PC-3 (cell line): ENCODE measurements around the gene KYAT1. TPM values are rescaled to one million over a fixed set of nuclear protein-coding genes. Genes with fewer than 3 reads are reported as not detected.
"Not testable (repeated sequence)": the region's sequence is repeated elsewhere in the genome, so short reads cannot be mapped to it uniquely, and the experiment has no call there.

Source experiments
- ATAC-seq: fragments of 200-7000 bp; cut with Tn5 transposase; 2 replicates; pipeline ENCODE4 v1.9.1; 2020; ENCODE audit warnings: mild to moderate bottlenecking, moderate library complexity
- BruUV-seq: library from RNA; stranded (reverse); fragments of 400-500 nt; replicated peaks from 2 replicates; lab custom pipeline; 2021; lab: Mats Ljungman, UMichigan
- CTCF ChIA-PET: fragments of 300-600 bp; sonication (Branson Sonifier 250); formaldehyde crosslinking; loops from one replicate; lab custom pipeline; 2022; ENCODE audit warnings: antibody characterized with exemption; lab: Charles Lee
- POLR2A ChIA-PET: fragments of 300-600 bp; sonication (Branson Sonifier 250); formaldehyde crosslinking; loops from one replicate; lab custom pipeline; 2022; ENCODE audit warnings: antibody characterized with exemption; ENCODE audit not compliant: unreplicated experiment; lab: Charles Lee
- DNase-seq: peaks from one replicate; pipeline ENCODE4 v3.0.0-alpha.2; 2015
- H2AFZ ChIP-seq: fragments of 300-600 bp; sonication (generic); 2 replicates; pipeline ENCODE4 v1.6.0; 2016; ENCODE audit warnings: antibody characterized with exemption, low read length
- H3F3A ChIP-seq: fragments of 300-600 bp; sonication (generic); one replicate; pipeline ENCODE4 v1.6.0; 2017; ENCODE audit warnings: antibody characterized with exemption, low read length, control low read depth, mild to moderate bottlenecking; ENCODE audit not compliant: unreplicated experiment
- H3K27ac ChIP-seq: fragments of 300-600 bp; sonication (generic); 2 replicates; pipeline ENCODE4 v1.5.1; 2016; ENCODE audit warnings: mild to moderate bottlenecking, low read length
- H3K27me3 ChIP-seq: fragments of 300-600 bp; sonication (generic); 2 replicates; pipeline ENCODE4 v1.6.1; 2016; ENCODE audit warnings: low read length, mixed read lengths
- H3K36me3 ChIP-seq: fragments of 300-600 bp; sonication (generic); 2 replicates; pipeline ENCODE4 v1.6.1; 2016; ENCODE audit warnings: low read depth, mixed run types, low read length, mixed read lengths
- H3K4me1 ChIP-seq: fragments of 300-600 bp; sonication (generic); 2 replicates; pipeline ENCODE4 v1.5.1; 2016; ENCODE audit warnings: low read length; ENCODE audit not compliant: insufficient read depth
- H3K4me2 ChIP-seq: fragments of 300-600 bp; sonication (generic); 2 replicates; pipeline ENCODE4 v1.6.0; 2016; ENCODE audit warnings: low read length
- H3K4me3 ChIP-seq: fragments of 300-600 bp; sonication (generic); 2 replicates; pipeline ENCODE4 v1.5.1; 2016; ENCODE audit warnings: mild to moderate bottlenecking, low read length, mixed read lengths
- H3K79me2 ChIP-seq: fragments of 300-600 bp; sonication (generic); 2 replicates; pipeline ENCODE4 v1.6.1; 2017; ENCODE audit warnings: low read length, mixed read lengths
- H3K9ac ChIP-seq: fragments of 300-600 bp; sonication (generic); 2 replicates; pipeline ENCODE4 v1.6.0; 2016; ENCODE audit warnings: mild to moderate bottlenecking, low read length
- H3K9me2 ChIP-seq: fragments of 300-600 bp; sonication (generic); replicated peaks from 2 replicates; pipeline ENCODE4 v1.6.1; 2016; ENCODE audit warnings: mixed run types, low read length, mixed read lengths
- H3K9me3 ChIP-seq: fragments of 300-600 bp; sonication (generic); 2 replicates; pipeline ENCODE4 v1.6.1; 2016; ENCODE audit warnings: low read length, mixed read lengths
- H4K20me1 ChIP-seq: fragments of 300-600 bp; sonication (generic); 2 replicates; pipeline ENCODE4 v1.6.1; 2016; ENCODE audit warnings: low read length, mixed read lengths
- EZH2 ChIP-seq: fragments of 300-600 bp; sonication (generic); IDR thresholded peaks from one replicate; pipeline ENCODE4 v1.6.1; 2017; ENCODE audit warnings: antibody characterized with exemption, mild to moderate bottlenecking, low read length; ENCODE audit not compliant: unreplicated experiment
- EZH2phosphoT487 ChIP-seq: fragments of 300-600 bp; sonication (generic); IDR thresholded peaks from 2 replicates; pipeline ENCODE4 v1.6.1; 2018; ENCODE audit warnings: mild to moderate bottlenecking, antibody characterized with exemption, low read length, borderline replicate concordance
- intact Hi-C: fragments of 100-400 bp; cut with micrococcal nuclease; formaldehyde crosslinking; loops from 2 replicates; pipeline ENCODE4 v1.9.0; 2023
- total RNA-seq: library from RNA; depleted of rRNA; stranded (reverse); fragments of >200 nt; gene quantifications from 2 replicates; pipeline ENCODE4 v1.2.3, GENCODE V29; 2014
- TF ChIP-seq, protein P1 (sequence below): fragments of 300-600 bp; sonication (generic); conservative IDR thresholded peaks from 2 replicates; pipeline ENCODE4 v1.5.1; 2017; ENCODE audit warnings: antibody characterized with exemption, low read depth, mild to moderate bottlenecking, low read length

KYAT1 gene
- total RNA-seq, 1 experiment from 2014 or later, result 7.4 TPM

GRCh38 chr9:128884164-128884563 lies 2.4 kb upstream of the KYAT1 start:
- BruUV-seq, result no TSS peak
- Histone ChIP-seq H3K4me3 (peak overlapping the region; percentile 100; the same call in 1 of the 2 replicates), H3K9ac (no peak overlapping the region), H4K20me1 (peaks cover 11% of the 10 kb centered on the region), H3K9me2 (no peaks in the 10 kb centered on the region), H3F3A (no peaks in the 10 kb centered on the region), H2AFZ (no peak overlapping the region), H3K27me3 (no peaks in the 10 kb centered on the region), H3K36me3 (peaks cover 18% of the 10 kb centered on the region), H3K4me2 (peak overlapping the region; percentile 99), H3K27ac (no peak overlapping the region), H3K4me1 (peaks cover 20% of the 10 kb centered on the region), H3K9me3 (no peaks in the 10 kb centered on the region), H3K79me2 (peaks cover 84% of the 10 kb centered on the region)
- ChIA-PET POLR2A (no interaction called here), CTCF (no interaction called here)
- no peak for TF ChIP-seq EZH2
- DNase-seq (no peak), ATAC-seq (no peak)
- intact Hi-C loops, result loop anchor here (5.0 kb wide), 1 partner anchor 33 kb away; no protein-coding TSS in a partner anchor

DNA sequence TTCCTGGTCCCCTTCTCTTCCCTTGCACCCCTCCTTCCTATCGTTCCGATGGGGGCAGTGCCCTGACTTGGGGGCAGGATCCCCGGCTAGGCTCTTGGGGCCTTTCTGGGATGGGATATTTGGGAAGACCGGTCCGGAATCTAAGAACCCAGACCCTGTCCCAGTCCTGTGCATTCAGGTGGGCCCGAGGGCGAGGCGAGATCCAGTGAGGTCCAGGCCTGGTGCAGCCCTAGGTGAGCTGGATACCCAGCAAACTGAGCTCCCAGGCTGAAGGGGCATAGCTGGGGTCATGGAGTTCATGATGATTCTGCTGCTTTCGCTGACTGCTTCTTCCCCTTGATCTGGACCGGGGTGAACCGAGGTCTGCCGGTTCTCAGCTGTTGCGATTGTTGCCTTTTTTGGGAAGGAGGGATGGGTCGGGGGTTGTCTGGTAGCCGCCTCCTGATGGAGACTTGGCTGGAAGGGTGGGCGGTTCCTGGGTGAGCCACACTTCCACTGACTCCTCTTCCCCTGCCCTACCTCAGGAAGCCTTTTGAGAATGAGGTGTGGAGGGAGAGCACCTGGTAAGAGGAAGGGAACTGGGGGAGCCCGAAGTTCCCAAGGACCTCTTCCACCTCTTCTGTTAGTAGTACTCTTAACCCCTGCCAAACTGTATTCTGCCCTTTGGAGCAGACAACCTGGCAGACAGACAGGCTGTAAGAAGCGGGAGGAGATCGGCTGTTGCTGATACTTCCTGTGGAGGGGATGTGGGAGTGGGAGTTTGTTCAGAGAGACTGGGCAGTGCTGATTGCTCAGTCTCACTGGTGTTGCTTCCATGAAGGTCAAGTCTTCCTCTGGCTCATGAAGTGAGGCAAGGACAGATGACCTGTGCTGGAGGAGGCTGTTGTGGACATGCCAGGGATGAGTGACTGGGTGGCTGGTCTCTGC lies 1.2 kb upstream of the KYAT1 start:
- DNase-seq, result no peak
- TSS peak; percentile 37 for BruUV-seq
- intact Hi-C loops, result loop anchor here (5.0 kb wide), 1 partner anchor 34 kb away; no protein-coding TSS in a partner anchor
- POLR2A ChIA-PET, result no interaction called here
- Histone ChIP-seq H3K79me2 (peaks cover 75% of the 10 kb centered on the region), H4K20me1 (peaks cover 11% of the 10 kb centered on the region), H3K9ac (peak overlapping the region; percentile 92), H3K4me2 (peak overlapping the region; percentile 99), H3K36me3 (peaks cover 9% of the 10 kb centered on the region; the same call in 1 of the 2 replicates), H3K9me2 (no peaks in the 10 kb centered on the region), H3K4me1 (peaks cover 24% of the 10 kb centered on the region), H3F3A (no peaks in the 10 kb centered on the region), H3K27me3 (no peaks in the 10 kb centered on the region), H2AFZ (no peak overlapping the region), H3K27ac (peak overlapping the region; percentile 34; the same call in 1 of the 2 replicates), H3K9me3 (no peaks in the 10 kb centered on the region), H3K4me3 (peak overlapping the region; percentile 100)
- TF ChIP-seq EZH2phosphoT487 (no peak), EZH2 (no peak)
- ATAC-seq, result no peak
- CTCF ChIA-PET, result interaction anchor here (1.0 kb wide), 1 partner anchor 145 kb away, joined by 3 read pairs; the partner anchor contains the start of gene SH3GLB2

DNA sequence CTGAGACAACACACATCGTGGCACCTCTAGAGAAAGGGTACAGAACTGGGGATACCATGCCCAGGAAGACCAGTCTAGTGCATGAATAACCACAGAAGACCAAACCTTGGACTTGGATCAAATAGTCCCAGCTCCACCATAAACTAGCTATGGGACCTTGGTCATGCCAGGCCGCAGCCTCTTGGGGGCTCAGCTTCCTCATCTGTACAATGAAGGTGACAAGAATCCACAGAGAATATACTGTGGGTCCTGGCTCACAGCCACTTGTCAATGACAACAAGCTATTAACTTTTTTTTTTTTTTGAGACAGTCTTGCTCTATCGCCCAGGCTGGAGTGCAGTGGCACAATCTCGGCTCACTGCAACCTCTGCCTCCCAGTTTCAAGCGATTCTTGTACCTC lies 3.9 kb downstream of the KYAT1 start:
- BruUV-seq, result no TSS peak
- no peak overlapping the region for H3K9ac ChIP-seq
- POLR2A ChIA-PET, result no interaction called here
- ATAC-seq (no peak), DNase-seq (no peak)
- no peaks in the 10 kb centered on the region for H3F3A ChIP-seq
- H2AFZ ChIP-seq, result no peak overlapping the region
- H3K36me3 ChIP-seq, result no peaks in the 10 kb centered on the region
- intact Hi-C loops, result no loop called here
- no peak overlapping the region for H3K4me2 ChIP-seq
- TF ChIP-seq EZH2phosphoT487 (no peak), EZH2 (no peak)
- TF ChIP-seq, protein P1, sequence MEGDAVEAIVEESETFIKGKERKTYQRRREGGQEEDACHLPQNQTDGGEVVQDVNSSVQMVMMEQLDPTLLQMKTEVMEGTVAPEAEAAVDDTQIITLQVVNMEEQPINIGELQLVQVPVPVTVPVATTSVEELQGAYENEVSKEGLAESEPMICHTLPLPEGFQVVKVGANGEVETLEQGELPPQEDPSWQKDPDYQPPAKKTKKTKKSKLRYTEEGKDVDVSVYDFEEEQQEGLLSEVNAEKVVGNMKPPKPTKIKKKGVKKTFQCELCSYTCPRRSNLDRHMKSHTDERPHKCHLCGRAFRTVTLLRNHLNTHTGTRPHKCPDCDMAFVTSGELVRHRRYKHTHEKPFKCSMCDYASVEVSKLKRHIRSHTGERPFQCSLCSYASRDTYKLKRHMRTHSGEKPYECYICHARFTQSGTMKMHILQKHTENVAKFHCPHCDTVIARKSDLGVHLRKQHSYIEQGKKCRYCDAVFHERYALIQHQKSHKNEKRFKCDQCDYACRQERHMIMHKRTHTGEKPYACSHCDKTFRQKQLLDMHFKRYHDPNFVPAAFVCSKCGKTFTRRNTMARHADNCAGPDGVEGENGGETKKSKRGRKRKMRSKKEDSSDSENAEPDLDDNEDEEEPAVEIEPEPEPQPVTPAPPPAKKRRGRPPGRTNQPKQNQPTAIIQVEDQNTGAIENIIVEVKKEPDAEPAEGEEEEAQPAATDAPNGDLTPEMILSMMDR, result no peak
- CTCF ChIA-PET, result no interaction called here
- peaks cover 45% of the 10 kb centered on the region for H3K79me2 ChIP-seq
- H4K20me1 ChIP-seq, result no peaks in the 10 kb centered on the region; the same call in 1 of the 2 replicates
- H3K9me2 ChIP-seq, result no peaks in the 10 kb centered on the region
- H3K4me1 ChIP-seq, result peaks cover 17% of the 10 kb centered on the region
- no peaks in the 10 kb centered on the region for H3K9me3 ChIP-seq
- no peaks in the 10 kb centered on the region for H3K27me3 ChIP-seq
- no peak overlapping the region for H3K27ac ChIP-seq
- no peak overlapping the region for H3K4me3 ChIP-seq

DNA sequence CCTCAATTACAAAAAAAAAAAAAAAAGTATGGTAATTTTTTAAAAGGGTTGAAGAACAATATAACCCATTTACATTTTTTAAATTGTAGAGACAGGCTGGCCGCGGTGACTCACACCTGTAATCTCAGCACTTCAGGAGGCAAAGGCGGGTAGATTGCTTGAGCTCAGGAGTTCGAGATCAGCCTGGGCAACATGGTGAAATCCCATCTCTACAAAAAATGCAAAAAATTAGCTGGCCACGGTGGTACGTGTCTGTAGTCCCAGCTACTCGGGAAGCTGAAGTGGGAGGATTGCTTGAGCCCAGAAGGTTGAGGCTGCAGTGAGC lies 10.8 kb downstream of the KYAT1 start:
- CTCF ChIA-PET, result interaction anchor here (0.6 kb wide), 1 partner anchor 1383 kb away, joined by 3 read pairs; no protein-coding TSS in a partner anchor
- H3K9ac ChIP-seq, H3K4me2 ChIP-seq, H3K27ac ChIP-seq, H3K4me1 ChIP-seq, intact Hi-C loops, POLR2A ChIA-PET, ATAC-seq, H3K79me2 ChIP-seq, H3F3A ChIP-seq, H3K4me3 ChIP-seq, BruUV-seq, H3K36me3 ChIP-seq, H3K27me3 ChIP-seq, H3K9me3 ChIP-seq, H3K9me2 ChIP-seq, H2AFZ ChIP-seq, H4K20me1 ChIP-seq, DNase-seq: not testable (repeated sequence)
